Keratinocyte (primary cell): ENCODE measurements around the gene DOK5.

Experiments used
- EZH2 ChIP-seq: IDR thresholded peaks from one replicate; pipeline ENCODE4 v1.6.1; 2012; ENCODE audit warnings: inconsistent platforms, mild to moderate bottlenecking, low read length, moderate library complexity
- TF ChIP-seq, protein P1 (sequence below), 3 experiments: IDR thresholded peaks in 1 of 3; conservative IDR thresholded peaks in 1 of 3; optimal IDR thresholded peaks in 1 of 3; 2 replicates in 2 of 3; 3 replicates in 1 of 3; pipeline versions ENCODE3 to v1.5.1; 2011; ENCODE audit warnings: low read length in 3 of 3, mild to moderate bottlenecking in 3 of 3, moderate library complexity in 2 of 3, control low read depth in 1 of 3, inconsistent platforms in 1 of 3; ENCODE audit not compliant: insufficient read depth in 2 of 3; ENCODE audit errors: extremely low read depth in 1 of 3

DNA sequence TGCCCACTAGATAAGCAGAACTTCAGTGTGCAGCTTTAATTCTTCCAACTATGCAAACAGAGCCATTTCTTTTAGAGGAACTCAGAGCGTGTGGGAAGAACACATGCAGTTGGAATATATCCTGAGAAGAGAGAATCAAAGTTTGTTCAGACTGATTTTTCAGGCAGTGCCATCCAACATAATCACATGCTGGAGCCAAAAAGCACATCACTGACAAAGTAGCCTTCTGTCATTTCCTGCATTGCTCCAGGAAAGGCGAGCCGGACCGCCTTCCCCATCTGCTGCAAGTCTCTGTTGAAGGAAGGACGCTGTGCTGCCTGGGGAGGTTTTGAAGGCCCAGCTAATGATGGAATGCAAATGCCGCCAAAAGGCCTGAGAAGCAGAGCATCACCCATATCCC lies 98.4 kb downstream of the DOK5 start:
- TF ChIP-seq EZH2, result no peak
- TF ChIP-seq, protein P1, sequence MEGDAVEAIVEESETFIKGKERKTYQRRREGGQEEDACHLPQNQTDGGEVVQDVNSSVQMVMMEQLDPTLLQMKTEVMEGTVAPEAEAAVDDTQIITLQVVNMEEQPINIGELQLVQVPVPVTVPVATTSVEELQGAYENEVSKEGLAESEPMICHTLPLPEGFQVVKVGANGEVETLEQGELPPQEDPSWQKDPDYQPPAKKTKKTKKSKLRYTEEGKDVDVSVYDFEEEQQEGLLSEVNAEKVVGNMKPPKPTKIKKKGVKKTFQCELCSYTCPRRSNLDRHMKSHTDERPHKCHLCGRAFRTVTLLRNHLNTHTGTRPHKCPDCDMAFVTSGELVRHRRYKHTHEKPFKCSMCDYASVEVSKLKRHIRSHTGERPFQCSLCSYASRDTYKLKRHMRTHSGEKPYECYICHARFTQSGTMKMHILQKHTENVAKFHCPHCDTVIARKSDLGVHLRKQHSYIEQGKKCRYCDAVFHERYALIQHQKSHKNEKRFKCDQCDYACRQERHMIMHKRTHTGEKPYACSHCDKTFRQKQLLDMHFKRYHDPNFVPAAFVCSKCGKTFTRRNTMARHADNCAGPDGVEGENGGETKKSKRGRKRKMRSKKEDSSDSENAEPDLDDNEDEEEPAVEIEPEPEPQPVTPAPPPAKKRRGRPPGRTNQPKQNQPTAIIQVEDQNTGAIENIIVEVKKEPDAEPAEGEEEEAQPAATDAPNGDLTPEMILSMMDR (optimal IDR thresholded peaks at IDR 0.05 in 1 of 3, IDR thresholded peaks at IDR 0.05 in 1 of 3, conservative IDR thresholded peaks at IDR 0.05 in 1 of 3; ENCODE audit: extremely low read depth in 1 of 3, insufficient read depth in 2 of 3, low read length in 3 of 3), result no peak
